Measurements from ENCODE around the gene MEP1A. TPM values are rescaled to one million over a fixed set of nuclear protein-coding genes. Genes with fewer than 3 reads are reported as not detected.

MEP1A gene
- total and polyA plus RNA-seq, 2 donors (not counting 3 experiments of a cell fraction or from before 2014, with no cell fraction given): not detected

- POLR2A ChIA-PET: no interaction called here
- no peak for TF ChIP-seq MAX (IDR thresholded peaks at IDR 0.05; ENCODE audit: insufficient read depth, insufficient read length)
- TF ChIP-seq JUN (IDR thresholded peaks at IDR 0.05; ENCODE audit: borderline replicate concordance, insufficient read depth, insufficient read length, low read depth): no peak
- no peak for TF ChIP-seq FOS (IDR thresholded peaks at IDR 0.05; ENCODE audit: borderline replicate concordance, insufficient read depth, low read length)
- TF ChIP-seq MYC (IDR thresholded peaks at IDR 0.05; ENCODE audit: low read depth, low read length): no peak
- TF ChIP-seq EZH2 (IDR thresholded peaks at IDR 0.05; ENCODE audit: borderline replicate concordance, low read depth, low read length, severe bottlenecking): no peak
- TF ChIP-seq CTCF (IDR thresholded peaks at IDR 0.05; ENCODE audit: extremely low read depth in 1 of 2, insufficient read depth in 1 of 2, low read depth in 1 of 2, low read length in 2 of 2): no peak
- Histone ChIP-seq H3K79me2 (ENCODE audit: control insufficient read depth, insufficient read depth, low read length) (no peaks in the 10 kb centered on the region), H3K27ac (ENCODE audit: insufficient read depth, low read depth, low read length) (no peak overlapping the region), H3K4me2 (ENCODE audit: insufficient read depth, low read length) (no peak overlapping the region), H3K4me1 (ENCODE audit: control insufficient read depth, extremely low read depth, insufficient read depth, low read length) (no peaks in the 10 kb centered on the region), H4K20me1 (replicated peaks; ENCODE audit: control insufficient read depth, extremely low read depth, insufficient read depth, low read length) (no peaks in the 10 kb centered on the region), H3K9ac (replicated peaks; ENCODE audit: extremely low read depth, insufficient read depth, low read length) (no peak overlapping the region), H3K9me1 (replicated peaks; ENCODE audit: control insufficient read depth, extremely low read depth, insufficient read depth, low read length) (no peaks in the 10 kb centered on the region), H3K27me3 (ENCODE audit: control insufficient read depth in 2 of 2, insufficient read depth in 2 of 2, low read length in 2 of 2) (peaks cover 0 to 5% of the 10 kb centered on the region in 2 experiments), H3K4me3 (replicated peaks in 1 of 3; ENCODE audit: insufficient read depth in 1 of 3, low read depth in 1 of 3, low read length in 3 of 3) (no peak overlapping the region), H3K9me3 (replicated peaks; ENCODE audit: control insufficient read depth, insufficient read depth, low read length) (no peaks in the 10 kb centered on the region), H3K36me3 (ENCODE audit: control insufficient read depth in 2 of 2, extremely low read depth in 1 of 2, insufficient read depth in 2 of 2, low read length in 2 of 2) (no peaks in the 10 kb centered on the region), H2AFZ (ENCODE audit: low read depth, low read length) (no peak overlapping the region)
- dilution Hi-C loops (cut with MboI; ENCODE audit: extremely low pct_ligation_motif_present, low sequenced_read_pairs): no loop called here
- DNase-seq (ENCODE audit: low read depth, low spot score) (no peak), FAIRE-seq (no peak)
- intact Hi-C loops (cut with micrococcal nuclease): no loop called here
- no TSS peak for BruUV-seq (replicated peaks)
- CTCF ChIA-PET: interaction anchor here (1.0 kb wide), 1 partner anchor 47 kb away, joined by 3 read pairs; no protein-coding TSS in a partner anchor
These were observed 32.3 kb upstream of the MEP1A start for GRCh38 chr6:46760925-46761324.

Measured in endothelial cell of umbilical vein (primary cell).